AML-193 (cell line): Measurements from ENCODE around the gene CEP57.

Experiments used
- DNase-seq, 2 experiments: peaks; one replicate each; lab custom pipeline; 2025; lab: John Stamatoyannopoulos, UW

The CEP57 gene

DNA sequence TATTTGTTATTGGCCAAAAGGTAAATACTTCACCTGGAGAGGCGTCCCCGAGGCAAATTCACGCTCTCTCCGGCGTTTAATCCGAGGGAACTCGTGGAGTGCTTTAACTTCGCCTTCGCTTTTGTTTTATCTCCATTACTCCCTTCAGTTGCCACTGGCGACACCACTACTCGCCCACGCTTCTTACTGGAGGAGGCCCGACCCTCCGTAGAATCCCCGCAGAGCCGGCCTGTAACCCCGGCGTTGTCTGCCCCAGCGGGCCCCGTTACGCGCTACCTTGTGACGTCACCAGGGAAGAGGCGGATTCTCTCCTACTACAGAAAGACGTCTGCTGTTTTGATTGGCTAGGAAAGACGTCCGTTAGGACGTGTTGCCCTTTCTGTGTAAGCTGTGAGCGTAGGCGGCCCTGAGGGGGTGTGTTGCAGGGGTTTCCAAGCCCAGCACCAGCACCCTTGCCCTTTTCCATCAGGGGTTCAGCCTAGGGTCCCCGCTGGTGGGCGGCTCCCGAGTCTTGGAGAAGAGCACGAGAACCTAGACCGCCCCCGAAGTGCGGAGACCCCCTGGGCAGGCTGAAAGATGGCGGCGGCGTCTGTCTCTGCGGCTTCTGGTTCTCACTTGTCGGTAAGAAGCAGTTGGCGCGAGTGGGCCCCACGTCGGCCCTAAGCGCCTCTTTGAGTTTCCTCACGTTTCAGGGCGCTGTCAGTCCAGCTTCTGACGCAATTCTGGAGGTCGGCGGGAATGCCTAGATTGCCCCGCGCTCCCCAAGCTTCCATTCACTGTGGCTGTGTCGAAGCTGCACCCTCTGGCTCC is at the start of gene CEP57:
Gene CEP57, plus strand, starts transcription at position 376 of the 810 bp plus-strand sequence. Its CDS starts 201 bp downstream, at position 577.
- peak; percentile 91 to 95 for DNase-seq

DNA sequence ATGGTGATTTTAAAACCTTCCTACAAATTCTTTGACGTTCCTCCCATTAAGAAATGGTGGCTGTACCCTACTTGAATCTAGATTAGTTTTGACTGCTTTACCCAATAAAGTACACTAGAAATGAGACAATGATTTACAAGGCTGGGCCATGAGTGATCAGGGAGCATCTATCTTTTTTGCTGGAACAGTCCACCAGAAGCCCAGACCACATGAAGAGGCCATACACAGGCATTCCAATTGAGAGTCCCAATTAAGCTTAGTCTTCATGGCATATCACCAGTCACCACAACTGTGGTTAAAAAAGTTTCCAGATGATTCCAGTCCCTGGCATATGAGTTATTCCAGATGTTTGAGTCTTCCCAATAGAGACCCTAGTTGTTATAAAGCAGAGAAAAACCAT is 40.2 kb upstream of the CEP57 start:
- no peak for DNase-seq

DNA sequence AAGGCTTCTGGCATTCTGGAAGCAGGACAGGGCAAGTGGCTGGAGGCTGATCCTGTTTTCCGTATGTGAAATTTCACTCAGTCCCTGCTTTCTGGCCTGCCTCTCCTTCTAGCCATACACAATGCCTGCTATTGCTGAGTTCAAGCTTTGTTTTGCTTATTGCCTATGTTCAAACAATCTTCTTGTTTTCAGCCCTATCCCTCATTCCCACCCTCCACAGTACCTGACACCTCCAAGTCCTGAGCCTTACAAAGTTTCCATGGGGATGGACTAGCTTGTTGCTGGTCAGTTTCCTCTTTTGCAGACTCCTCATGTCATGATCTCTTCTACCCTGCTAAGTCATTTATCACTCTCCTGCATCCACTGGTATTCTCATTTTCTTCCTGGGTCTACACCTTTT is 38.8 kb upstream of the CEP57 start:
- no peak for DNase-seq

DNA sequence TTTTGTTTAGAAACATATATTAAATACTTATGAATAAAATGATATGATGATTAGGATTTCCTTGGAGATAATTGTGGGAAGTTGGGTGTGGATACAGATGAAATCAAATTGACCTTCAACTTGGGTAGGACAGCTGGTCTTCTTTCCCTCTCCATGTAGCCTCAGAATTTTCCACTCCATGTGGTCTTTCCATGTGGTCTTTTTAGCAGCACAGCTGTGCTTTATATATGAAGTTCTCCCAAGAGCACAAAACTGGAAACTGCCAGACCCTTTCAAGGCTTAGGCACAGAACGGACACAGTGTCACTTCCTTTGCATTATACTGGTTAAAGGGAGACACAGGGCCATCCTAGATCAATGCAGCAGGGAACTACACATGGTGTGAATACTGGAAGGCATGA is 29.4 kb upstream of the CEP57 start:
- DNase-seq: no peak

DNA sequence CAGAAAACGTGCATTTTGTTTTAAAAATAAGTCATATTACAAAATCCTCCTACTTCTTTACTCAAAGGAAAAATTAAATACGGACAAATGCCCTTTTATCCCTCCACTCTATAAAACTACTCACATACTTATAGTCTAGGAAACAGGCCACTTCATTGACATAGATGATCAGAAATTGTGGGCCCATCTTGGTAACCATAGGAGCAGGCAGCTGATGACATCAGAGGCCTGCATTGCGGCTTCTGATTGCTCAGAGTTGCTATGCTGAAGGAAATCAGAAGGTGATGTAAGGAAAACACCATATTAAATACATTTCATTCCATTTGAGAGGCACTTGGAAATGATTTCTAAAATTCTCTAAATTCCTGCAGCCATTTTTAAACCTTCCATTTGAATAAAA is 27.8 kb upstream of the CEP57 start:
- no peak for DNase-seq

DNA sequence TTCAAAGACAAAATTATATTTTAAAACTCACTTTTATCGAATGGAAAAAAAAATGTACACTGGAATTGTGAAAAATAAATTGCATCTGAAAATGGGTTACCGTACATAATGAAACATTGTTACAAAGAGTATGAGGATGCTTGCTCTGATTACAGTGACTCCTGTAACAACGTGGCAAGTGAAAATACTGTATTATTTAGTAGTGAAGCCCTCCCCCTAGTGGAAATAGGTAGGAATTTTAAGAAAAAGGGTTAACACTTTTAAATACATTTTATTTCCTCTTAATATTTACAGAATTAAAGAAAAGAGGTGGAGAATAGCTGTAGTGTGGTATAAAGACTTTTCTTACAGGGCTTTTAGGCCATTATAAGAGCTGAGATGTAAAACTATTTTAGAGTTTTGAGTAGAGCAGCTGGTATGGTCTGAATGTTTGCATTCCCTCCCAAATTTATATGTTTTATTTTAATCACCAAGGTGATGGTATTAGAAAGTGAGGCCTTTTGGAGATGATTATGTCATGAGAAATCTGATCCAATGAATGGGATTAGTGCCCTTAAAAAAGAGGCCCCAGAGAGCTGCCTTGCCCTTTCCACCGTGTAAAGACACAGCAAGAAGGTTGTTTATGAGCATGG is 25.9 kb upstream of the CEP57 start:
- peak; percentile 77 to 79 for DNase-seq

DNA sequence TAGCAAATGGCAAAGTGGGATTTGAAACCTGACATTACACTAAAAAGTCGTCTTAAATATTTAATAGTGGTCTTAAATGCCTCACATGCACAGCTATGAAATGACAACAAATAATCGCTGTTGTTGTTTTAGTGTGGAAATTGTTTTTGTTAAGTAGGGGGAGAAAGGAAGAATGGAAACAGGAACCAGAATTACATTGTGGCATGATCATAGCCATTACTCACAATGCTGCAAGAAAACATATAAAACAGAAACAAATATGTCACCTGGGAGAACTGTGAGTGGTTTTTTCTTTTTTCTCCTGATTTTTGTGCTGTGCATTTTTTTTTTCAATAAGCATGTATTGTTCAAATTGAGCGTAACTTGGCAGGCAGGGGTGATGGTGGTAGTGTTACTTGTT is 23.6 kb upstream of the CEP57 start:
- no peak for DNase-seq

DNA sequence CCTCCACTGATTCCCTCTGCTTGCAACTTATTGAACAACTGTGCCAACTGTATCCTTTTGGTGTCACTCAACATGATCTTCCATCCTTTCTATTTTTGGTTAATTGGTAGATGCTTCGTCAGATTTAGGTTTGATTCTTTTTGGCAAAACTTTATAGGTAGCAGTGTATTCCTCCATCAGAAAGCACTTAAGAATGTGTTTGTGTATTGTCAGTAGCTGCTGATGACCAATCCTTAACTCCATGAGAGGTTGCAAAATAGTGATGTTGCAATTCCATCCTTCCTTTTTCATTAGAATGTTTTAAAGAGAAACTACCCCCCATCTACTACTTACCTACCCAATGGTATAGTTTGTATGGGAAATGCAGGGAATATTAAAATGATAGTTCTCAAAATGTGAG is 22.8 kb upstream of the CEP57 start:
- peak; percentile 64 to 65 for DNase-seq

DNA sequence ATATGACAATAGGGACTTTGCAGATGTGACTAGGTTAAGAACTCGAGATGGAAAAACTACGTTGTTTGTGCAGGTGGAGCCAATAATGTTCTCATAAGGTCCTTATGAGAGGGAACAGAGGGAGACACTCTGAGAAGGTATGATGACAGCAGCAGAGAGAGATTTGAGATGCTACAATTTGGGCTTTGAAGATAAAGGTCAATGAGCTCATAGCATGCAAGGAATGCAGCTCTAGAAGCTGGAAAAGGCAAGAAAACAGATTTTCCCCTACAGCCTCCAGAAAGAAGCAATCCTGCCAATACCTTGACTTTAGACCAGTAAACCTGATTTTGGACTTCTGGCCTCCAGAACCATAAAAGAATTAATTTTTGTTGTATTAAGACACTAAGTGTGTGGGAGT is 21.8 kb upstream of the CEP57 start:
- no peak for DNase-seq

DNA sequence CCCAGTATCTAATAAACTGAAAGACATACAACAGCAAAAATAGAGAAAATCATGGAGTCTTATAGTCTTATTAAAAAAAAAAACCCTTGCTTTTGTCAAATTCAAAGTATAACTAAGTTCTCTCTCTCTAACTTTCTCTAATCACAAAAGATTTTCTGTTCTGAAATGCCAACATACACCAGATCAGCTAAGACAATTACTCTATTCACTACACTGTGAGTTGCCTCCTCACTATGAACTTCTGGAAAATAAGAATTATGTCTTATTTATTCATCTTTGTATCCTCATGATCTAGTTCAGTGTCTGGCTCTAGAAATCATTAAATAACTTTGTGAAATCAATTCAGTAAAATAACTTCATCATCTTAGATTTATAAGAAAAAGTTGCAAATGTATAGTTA is 13.4 kb upstream of the CEP57 start:
- no peak for DNase-seq

DNA sequence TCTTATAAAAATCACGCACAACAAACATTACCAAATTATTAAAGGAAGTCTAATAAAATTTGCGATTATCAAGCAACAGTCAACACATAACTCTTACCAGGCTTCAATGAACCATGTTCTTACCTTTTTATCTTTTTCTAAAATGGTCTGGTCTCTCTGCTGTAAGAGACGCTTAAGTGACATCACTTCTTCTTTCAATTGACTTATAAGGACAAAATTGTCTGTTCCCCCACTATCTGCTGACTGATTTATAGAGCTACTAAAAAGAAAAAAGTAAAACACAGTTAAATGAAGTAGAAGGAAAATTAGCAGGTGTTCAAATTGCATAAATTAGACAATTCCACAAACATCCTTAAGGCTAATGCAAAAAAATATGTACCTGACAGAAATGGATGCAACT is 11.6 kb upstream of the CEP57 start:
- DNase-seq: no peak

DNA sequence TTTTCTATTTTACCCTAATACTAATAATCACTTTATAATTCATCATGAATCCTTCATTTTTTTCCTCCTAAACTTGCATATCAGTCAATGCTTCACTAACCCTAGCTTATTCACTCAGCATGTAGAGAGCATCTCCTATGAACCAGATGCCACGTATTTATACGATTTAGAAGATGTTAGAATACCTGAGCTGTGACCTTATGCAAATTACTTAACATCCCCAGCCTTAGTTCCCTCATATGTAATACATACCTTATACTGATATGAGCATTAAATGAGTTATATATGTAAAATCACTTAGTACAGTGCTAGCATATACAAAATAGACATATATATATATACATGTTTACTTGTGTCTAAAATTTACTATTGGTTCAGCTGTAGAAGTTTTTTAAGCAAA is 9.8 kb upstream of the CEP57 start:
- no peak for DNase-seq

DNA sequence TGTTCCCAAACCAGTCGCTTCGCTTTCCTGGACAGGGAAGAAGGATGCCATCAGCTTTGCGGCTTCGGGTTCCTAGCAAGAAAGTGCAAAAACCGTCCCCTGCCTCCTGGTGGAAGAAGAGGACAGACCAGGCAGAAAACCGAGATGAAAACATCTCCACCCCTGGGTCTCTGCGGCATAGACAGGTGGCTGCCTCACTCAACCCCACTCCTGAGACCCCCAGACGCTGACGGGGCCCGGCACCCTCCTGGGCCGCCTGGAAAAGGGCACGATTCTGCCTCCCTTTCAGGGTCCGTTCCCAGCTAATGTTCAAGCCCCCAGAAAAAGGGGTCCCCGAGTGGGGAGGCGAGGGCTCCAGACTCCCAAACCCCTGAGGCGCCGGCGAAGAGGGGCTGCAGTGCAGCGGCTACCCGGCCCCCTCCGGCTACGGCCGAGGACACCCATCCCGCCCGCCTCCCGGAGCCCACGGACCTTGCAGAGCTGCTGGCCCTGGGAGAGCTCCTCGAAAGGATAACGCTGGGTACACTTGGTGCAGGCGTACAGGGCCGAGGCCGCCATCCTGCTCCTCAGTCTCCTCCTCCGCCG is 1.3 kb upstream of the CEP57 start:
- no peak for DNase-seq

DNA sequence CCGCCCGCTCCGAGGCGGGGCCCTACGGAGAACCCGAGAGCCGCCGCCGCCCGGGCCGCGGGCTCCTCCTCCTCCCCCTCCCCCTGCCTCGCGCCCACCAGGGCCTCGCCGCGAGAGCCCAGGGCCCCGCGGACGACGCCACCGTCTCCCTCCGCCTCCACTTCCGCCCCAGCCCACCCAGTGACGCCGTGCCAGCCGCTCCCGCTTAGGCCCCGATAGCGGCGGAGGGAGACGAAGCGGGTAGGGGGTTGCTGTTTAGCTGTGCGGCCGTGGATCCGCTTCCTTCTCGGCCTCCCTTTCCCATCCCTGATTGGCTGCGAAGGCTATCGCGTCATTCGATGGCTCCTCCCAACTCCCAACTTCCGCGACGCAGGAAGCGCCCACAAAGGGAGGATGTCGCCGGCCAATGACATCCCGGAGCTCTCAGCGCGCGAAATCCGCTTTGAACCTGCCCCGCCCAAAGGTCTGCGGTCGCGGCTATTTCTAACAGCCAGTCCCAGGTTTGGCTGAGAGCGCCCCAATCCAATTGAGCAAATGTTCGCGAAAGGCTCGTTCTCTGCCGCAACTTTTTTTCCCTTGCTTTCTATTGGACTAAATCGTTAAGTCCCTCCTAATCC is 684 bp upstream of the CEP57 start, which contains the start of gene FAM76B:
Gene FAM76B, minus strand, starts transcription at position 277 of the 617 bp plus-strand sequence. CDS start 304 bp downstream, outside the sequence.
- peak; percentile 96 to 98 for DNase-seq

DNA sequence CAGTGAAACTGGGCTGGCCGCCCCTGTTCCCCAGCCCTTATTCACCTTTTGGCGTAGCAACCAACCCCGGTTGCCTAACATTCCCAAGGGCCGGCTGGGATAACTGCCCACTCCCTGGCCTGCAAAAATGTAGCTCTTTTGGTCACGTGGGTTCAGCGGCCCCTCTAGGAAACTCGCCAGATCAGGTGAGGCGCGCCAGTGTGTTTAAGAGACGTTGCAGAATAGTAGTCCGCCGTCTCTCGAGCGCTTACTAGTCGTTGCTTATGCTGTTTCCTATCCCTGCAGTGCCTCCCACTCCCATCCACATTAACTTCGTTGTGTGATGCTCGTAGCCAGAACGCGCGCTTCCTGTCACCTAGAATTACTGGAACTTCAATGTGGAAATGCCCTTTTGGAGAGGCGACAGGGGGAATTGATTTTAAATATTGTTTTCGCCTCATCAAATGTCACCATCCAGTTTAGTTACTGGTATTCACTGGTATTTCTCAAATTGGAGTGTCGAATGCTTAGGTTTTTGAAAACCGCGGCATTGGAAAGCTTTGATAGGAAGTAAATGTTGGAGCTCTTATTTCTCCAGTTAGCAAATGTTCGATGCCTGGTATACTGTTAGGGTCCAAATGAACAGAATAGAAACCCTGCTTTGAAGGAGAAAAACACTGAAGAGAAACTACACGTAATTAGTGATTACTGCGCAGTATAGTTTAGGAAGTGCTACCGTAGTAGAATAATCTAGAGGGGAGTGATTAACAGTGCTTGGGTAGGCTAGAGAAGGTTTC is 823 bp downstream of the CEP57 start:
- peak in 1 of 2 experiments; percentile 22 for DNase-seq

DNA sequence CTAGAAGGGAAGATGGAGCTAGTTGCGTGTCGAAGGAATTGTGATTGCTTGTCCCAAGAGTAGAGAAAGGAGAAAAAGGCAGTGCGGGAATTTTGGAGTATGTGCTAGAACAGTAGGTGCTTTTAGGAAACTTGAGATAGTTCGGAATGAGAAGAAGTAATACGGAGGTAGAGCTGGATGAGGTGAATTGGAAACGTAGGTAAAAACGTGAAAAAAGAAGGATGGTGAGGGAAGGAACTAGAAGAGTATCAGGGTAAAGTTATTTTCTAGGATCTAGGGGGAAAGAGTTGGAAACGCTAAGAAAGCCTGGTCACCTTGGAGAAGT is 1.4 kb downstream of the CEP57 start:
- DNase-seq: no peak

DNA sequence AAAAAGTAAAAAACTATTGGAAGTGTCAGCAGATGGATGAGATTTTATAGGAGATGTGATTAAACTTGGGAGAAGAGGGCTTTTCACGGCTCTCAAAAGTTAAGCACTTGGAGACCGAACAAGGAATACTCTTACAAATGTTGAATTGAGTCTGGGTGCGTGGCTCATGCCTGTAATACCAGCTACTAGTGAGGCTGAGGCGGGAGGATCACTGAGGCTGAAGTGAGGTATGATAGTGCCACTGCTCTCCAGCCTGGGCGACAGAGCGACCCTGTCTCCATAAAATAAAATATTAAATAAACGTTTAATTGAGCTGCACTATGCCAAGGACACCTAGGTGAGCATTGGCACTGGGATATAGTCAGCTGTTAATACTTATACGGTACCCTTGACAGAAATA is 1.9 kb downstream of the CEP57 start:
- DNase-seq: no peak

DNA sequence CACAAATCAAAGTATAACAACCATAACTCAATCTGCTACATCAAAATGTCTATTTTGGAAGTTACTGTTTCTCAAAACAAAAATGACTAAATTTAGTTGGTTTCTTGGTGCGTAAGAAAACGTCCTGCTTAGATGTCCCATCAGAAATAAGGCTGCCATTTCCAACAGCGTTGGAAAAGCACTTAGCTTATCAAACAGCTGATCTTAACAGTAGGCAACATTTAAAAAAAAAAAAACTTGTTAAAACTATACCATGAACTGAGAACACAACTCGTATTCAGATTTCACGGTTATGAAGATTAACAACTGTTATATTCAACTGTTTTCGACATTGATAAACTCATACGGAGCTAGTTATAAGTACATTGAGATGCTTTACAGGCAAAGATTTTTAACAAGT is 2.4 kb downstream of the CEP57 start:
- DNase-seq: no peak

DNA sequence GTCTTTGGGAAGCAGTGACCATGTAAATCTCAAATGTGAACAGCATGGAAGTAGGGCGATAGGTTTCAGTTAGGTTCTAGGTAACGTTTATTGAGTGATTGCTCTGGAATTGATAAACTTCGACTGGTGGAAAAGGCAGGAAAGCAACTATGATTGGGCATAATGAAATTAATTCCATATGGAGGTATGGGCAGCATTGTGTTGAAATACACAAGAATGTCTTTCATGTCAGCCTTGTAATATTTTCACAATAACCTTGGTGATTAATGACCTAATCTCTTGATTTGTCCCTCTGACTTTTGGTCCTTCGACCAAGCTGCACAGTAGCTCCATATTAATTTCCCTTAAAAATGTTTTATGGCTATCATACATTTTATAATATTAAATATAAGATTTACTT is 2.8 kb downstream of the CEP57 start:
- no peak for DNase-seq

DNA sequence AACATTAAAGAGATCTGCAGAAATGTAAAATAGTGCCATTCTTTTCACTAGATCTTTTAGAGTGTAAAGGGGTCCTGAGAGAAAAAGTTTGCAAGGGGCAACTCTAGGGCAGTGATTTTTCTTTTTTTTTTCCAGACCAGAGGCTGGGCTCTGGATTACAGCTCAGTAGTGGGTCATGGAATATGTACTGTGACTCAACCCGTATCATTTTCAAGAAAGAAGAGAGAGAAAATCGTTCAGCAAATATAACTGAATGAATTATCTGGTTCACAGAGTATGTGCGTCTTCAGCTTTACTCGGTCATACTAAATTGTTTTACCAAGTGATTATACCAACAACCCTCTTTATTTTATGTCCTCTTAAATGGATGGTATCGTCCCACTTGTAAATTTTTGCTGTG is 3.8 kb downstream of the CEP57 start:
- DNase-seq: no peak

DNA sequence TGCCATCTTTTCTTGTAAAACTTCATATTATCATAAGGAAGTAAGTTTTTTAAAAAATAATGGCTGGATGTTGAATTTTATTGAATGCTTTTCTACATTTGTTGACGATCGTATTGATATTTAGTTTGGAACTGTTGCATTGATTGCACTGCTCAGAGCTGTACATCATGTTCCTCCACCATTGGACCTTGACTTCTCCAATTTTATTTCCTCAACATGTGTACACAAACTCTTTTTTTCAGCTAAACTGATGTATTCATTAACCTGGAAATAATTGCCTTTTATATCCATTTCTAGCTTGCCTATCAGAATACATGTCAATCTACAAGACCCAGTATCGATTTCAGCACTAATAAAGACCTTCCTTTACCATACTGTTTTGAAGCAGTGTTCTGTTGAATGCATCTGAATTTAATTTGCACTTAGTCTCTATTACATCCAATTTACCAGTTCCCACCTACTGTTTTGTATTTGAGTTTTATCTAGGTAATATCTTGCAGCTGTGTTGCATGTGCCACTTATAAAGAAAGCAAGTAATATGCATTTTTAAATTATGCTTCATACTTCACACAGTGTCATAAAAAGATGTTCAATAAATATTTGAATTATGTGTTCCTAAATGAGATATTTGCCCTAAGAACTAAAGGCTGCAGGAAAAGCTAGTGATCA is 5.5 kb downstream of the CEP57 start:
- DNase-seq: no peak

DNA sequence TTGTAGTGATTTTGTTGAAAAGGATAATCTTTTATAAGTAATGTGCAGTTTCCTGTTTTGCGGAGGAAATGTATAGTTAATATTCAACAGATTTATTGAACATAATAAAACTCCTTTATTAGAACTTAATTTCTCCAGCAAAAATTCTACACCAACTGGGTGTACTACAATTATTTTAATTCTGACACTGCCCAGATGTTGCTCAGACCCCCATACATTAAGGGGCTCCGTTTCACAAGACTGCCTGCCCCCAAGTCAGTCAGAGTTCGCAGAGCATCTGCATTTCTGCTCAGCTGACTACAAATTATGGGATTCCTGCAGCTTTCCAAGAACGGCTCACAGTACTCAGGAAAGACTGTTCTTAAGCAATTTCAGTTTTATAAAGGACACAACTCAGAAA is 6.2 kb downstream of the CEP57 start:
- DNase-seq: no peak
